Activated T-cell treated with anti-CD3 and anti-CD28 coated beads, Interleukin-2, amount 50 U/mL, for 4 hours (primary cell): ENCODE measurements around the gene ACACA. TPM values are rescaled to one million over a fixed set of nuclear protein-coding genes. Genes with fewer than 3 reads are reported as not detected.
"Not testable (repeated sequence)": the region's sequence is repeated elsewhere in the genome, so short reads cannot be mapped to it uniquely, and the experiment has no call there.

Experiments used
- ATAC-seq, 2 donors: fragments of 200-7000 bp; cut with Tn5 transposase; one replicate each; pipeline ENCODE4 v1.10.0; 2021
- DNase-seq: peaks from one replicate; pipeline ENCODE4 v3.0.0-alpha.2; 2020
- H3K27me3 Mint-ChIP-seq: one replicate; pipeline ENCODE4 v1.8.0; 2021; ENCODE audit warnings: low read depth, mixed read lengths
- H3K36me3 Mint-ChIP-seq: one replicate; pipeline ENCODE4 v1.8.0; 2022; ENCODE audit warnings: mixed read lengths; ENCODE audit not compliant: insufficient read depth
- H3K4me1 Mint-ChIP-seq: one replicate; pipeline ENCODE4 v1.8.0; 2021; ENCODE audit warnings: low read depth, mixed read lengths
- H3K4me3 Mint-ChIP-seq: one replicate; pipeline ENCODE4 v1.8.0; 2021; ENCODE audit warnings: mild to moderate bottlenecking, moderate library complexity, mixed read lengths
- H3K9me3 Mint-ChIP-seq: one replicate; pipeline ENCODE4 v1.8.0; 2021; ENCODE audit warnings: mixed read lengths
- total RNA-seq, 3 donors: library from RNA; stranded (reverse); gene quantifications; one replicate each; pipeline ENCODE4 v1.2.1, GENCODE V29; 2021

The ACACA gene
- total RNA-seq, 3 donors from 2014 or later: 58.7 to 65.5 (median 61.2) TPM

GRCh38 chr17:37384560-37385149, 22.0 kb downstream of the ACACA start:
- Mint-ChIP-seq H3K4me3 (no peak overlapping the region), H3K36me3 (peaks cover 2% of the 10 kb centered on the region), H3K4me1 (no peaks in the 10 kb centered on the region), H3K27me3 (no peaks in the 10 kb centered on the region), H3K9me3 (no peaks in the 10 kb centered on the region)
- ATAC-seq (no peak), DNase-seq (no peak)

DNA sequence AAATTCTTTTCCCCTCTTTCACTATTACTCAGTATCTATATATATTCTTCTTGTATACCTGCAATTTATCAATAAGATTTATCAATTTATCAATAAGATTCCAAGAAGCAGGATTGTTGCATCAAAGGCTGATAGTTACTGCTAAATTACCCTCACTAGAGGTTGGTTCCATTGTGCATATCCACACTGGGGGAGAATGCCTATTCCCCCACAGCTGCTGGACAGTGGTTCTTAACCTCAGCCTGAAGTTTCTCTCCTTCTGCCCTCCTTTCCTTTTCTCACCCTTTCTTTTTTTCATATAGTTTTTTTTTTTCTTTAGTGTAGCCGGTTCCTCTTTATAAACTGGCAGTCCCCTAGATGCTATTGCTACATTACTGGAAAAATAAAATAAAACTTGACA, 24.6 kb downstream of the ACACA start:
- Mint-ChIP-seq H3K9me3 (no peaks in the 10 kb centered on the region), H3K36me3 (peaks cover 2% of the 10 kb centered on the region), H3K27me3 (no peaks in the 10 kb centered on the region), H3K4me1 (no peaks in the 10 kb centered on the region), H3K4me3 (no peak overlapping the region)
- no peak for DNase-seq
- no peak for ATAC-seq

DNA sequence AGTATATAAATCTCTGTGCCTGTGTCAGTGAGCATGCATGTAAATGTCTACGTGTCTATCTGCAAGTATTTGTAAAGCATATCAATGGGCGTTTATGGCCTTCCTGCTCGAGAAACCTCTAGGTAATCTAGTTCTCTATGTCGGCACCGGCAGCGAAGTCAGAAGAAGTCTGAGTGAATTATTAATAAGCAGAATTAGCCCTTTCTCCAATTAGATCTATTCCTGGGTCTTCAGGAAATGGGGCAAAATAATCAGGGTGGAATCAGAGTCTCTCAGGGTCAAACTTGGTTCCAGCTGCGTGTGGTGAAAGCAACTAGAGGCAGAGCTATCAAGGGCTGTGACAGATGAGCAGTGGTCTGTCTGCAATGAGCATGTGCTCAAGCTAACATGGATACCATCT, 30.9 kb downstream of the ACACA start, which contains the start of gene C17orf78:
Gene C17orf78, plus strand, starts transcription at position 280 of the 400 bp plus-strand sequence. Its CDS starts 108 bp downstream, at position 388.
- ATAC-seq (no peak), DNase-seq (no peak)
- Mint-ChIP-seq H3K4me1 (no peaks in the 10 kb centered on the region), H3K36me3 (no peaks in the 10 kb centered on the region), H3K9me3 (no peaks in the 10 kb centered on the region), H3K27me3 (no peaks in the 10 kb centered on the region), H3K4me3 (no peak within 1 kb of the TSS)

GRCh38 chr17:37373530-37374159, 33.0 kb downstream of the ACACA start:
- Mint-ChIP-seq H3K36me3 (no peaks in the 10 kb centered on the region), H3K4me3 (no peak overlapping the region), H3K27me3 (no peaks in the 10 kb centered on the region), H3K4me1 (no peaks in the 10 kb centered on the region), H3K9me3 (no peaks in the 10 kb centered on the region)
- ATAC-seq (peak; percentile 91 to 98), DNase-seq (peak; percentile 48)

GRCh38 chr17:37368577-37368976, 38.1 kb downstream of the ACACA start:
- ATAC-seq (no peak), DNase-seq (no peak)
- Mint-ChIP-seq H3K36me3 (no peaks in the 10 kb centered on the region), H3K9me3 (no peaks in the 10 kb centered on the region), H3K27me3 (no peaks in the 10 kb centered on the region), H3K4me3 (no peak overlapping the region), H3K4me1 (no peaks in the 10 kb centered on the region)

GRCh38 chr17:37365589-37365988, 41.0 kb downstream of the ACACA start:
- H3K4me1 Mint-ChIP-seq: no peaks in the 10 kb centered on the region
- no peak for ATAC-seq
- no peak overlapping the region for H3K4me3 Mint-ChIP-seq
- DNase-seq: no peak
- H3K36me3 Mint-ChIP-seq: no peaks in the 10 kb centered on the region
- H3K9me3 Mint-ChIP-seq: no peaks in the 10 kb centered on the region
- no peaks in the 10 kb centered on the region for H3K27me3 Mint-ChIP-seq

- Mint-ChIP-seq H3K9me3 (no peaks in the 10 kb centered on the region), H3K4me3 (no peak overlapping the region), H3K27me3 (no peaks in the 10 kb centered on the region), H3K4me1 (peaks cover 18% of the 10 kb centered on the region), H3K36me3 (no peaks in the 10 kb centered on the region)
- ATAC-seq (no peak), DNase-seq (no peak)
These were observed 45.1 kb downstream of the ACACA start for GRCh38 chr17:37361543-37361942.

DNA sequence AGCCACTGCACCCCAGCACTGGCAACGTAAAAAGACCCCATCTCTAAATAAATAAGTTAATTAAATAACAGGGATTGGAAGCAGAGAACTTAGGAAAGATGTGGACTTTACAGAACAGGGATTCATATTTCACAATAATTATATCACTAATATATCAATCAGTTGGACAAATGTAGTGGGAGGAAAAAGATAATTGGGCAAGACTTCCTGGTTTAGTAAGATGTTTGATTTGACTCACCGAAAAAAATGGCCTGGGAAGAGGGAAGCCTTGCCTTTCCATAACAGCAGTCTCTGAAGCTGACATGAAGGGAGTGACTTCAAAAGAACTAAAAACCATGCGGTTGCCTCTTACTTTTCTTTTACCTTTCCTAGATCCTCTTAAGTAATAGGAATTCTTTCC, 46.0 kb downstream of the ACACA start:
- H3K27me3 Mint-ChIP-seq: no peaks in the 10 kb centered on the region
- DNase-seq (no peak), ATAC-seq (no peak)
- peaks cover 18% of the 10 kb centered on the region for H3K4me1 Mint-ChIP-seq
- no peak overlapping the region for H3K4me3 Mint-ChIP-seq
- no peaks in the 10 kb centered on the region for H3K9me3 Mint-ChIP-seq
- H3K36me3 Mint-ChIP-seq: no peaks in the 10 kb centered on the region

- peaks cover 18% of the 10 kb centered on the region for H3K4me1 Mint-ChIP-seq
- ATAC-seq (no peak), DNase-seq (no peak)
- no peaks in the 10 kb centered on the region for H3K9me3 Mint-ChIP-seq
- H3K36me3 Mint-ChIP-seq: no peaks in the 10 kb centered on the region
- no peaks in the 10 kb centered on the region for H3K27me3 Mint-ChIP-seq
- H3K4me3 Mint-ChIP-seq: peak overlapping the region; percentile 73
These were observed 46.9 kb downstream of the ACACA start for GRCh38 chr17:37359682-37360188.

- H3K27me3 Mint-ChIP-seq: no peaks in the 10 kb centered on the region
- H3K36me3 Mint-ChIP-seq: no peaks in the 10 kb centered on the region
- peak overlapping the region; percentile 93 for H3K4me3 Mint-ChIP-seq
- ATAC-seq (peak; percentile 95 to 97), DNase-seq (peak; percentile 85)
- no peaks in the 10 kb centered on the region for H3K9me3 Mint-ChIP-seq
- peaks cover 18% of the 10 kb centered on the region for H3K4me1 Mint-ChIP-seq
These were observed 47.6 kb downstream of the ACACA start for GRCh38 chr17:37358830-37359681.

- ATAC-seq (peak; percentile 32 to 34), DNase-seq (peak; percentile 10)
- H3K4me3 Mint-ChIP-seq: peak overlapping the region; percentile 93
- no peaks in the 10 kb centered on the region for H3K36me3 Mint-ChIP-seq
- no peaks in the 10 kb centered on the region for H3K9me3 Mint-ChIP-seq
- H3K4me1 Mint-ChIP-seq: peaks cover 18% of the 10 kb centered on the region
- no peaks in the 10 kb centered on the region for H3K27me3 Mint-ChIP-seq
These were observed 48.4 kb downstream of the ACACA start for GRCh38 chr17:37358098-37358829.

GRCh38 chr17:37356796-37357569, 49.7 kb downstream of the ACACA start:
- not testable (repeated sequence) for DNase-seq, ATAC-seq, H3K36me3 Mint-ChIP-seq, H3K9me3 Mint-ChIP-seq, H3K27me3 Mint-ChIP-seq
- H3K4me1 Mint-ChIP-seq: peaks cover 18% of the 10 kb centered on the region
- peak overlapping the region; percentile 93 for H3K4me3 Mint-ChIP-seq

- not testable (repeated sequence) for DNase-seq, H3K9me3 Mint-ChIP-seq, H3K4me1 Mint-ChIP-seq, H3K4me3 Mint-ChIP-seq, H3K27me3 Mint-ChIP-seq, ATAC-seq
- peaks cover 11% of the 10 kb centered on the region for H3K36me3 Mint-ChIP-seq
These were observed 59.7 kb downstream of the ACACA start for GRCh38 chr17:37346863-37347402.
